ENCODE results near the gene CFAP74.

CFAP74 gene

DNA sequence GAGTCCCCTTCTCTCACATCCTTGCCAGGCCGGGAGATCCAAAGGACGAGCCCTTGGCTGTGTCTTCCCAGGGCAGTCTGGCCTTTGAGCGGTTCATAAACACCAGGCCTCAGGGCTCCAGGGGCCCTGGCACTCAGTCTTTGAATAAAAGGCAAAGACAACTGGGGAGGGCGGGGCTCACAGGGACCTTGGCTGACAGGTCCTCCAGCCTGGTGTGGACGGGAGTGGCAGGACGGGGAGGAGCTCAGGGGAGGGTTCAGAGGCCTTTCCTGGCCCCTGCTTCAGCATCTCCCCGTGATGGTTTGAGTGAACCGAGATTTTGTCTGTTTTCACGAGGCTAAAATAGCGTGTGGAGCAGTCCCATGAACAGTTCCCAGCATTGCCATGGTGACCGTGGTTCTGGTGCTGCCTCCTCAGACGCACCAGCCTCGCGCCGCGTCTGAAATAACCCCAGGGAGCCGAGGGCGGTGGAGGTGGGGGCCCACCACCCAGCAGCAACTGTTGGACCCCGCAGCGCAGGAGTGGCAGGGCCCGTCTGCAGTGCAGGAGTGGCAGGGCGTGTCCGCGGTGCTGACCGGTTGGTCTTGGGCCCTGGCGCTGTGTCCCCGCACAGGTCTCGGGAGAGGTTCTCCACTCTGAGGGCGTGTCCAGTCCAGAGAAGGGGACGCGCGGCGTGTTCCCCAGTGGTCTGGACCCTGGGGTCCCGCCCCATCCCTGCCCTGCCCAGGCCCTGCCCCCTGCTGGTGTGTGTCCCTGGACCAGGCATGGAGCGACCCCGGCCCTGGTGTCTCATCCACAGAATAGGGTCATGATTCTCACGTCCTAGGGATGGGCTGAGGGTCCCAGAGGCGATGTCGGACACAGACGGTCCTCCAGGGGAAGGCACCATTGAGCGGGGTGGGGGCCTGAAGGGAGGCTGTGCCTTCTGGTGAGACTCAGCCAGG lies 39.5 kb upstream of the CFAP74 start:
- H3K36me3 Mint-ChIP-seq (ENCODE audit: low read depth) = no peaks in the 10 kb centered on the region
- TF ChIP-seq, protein P1, sequence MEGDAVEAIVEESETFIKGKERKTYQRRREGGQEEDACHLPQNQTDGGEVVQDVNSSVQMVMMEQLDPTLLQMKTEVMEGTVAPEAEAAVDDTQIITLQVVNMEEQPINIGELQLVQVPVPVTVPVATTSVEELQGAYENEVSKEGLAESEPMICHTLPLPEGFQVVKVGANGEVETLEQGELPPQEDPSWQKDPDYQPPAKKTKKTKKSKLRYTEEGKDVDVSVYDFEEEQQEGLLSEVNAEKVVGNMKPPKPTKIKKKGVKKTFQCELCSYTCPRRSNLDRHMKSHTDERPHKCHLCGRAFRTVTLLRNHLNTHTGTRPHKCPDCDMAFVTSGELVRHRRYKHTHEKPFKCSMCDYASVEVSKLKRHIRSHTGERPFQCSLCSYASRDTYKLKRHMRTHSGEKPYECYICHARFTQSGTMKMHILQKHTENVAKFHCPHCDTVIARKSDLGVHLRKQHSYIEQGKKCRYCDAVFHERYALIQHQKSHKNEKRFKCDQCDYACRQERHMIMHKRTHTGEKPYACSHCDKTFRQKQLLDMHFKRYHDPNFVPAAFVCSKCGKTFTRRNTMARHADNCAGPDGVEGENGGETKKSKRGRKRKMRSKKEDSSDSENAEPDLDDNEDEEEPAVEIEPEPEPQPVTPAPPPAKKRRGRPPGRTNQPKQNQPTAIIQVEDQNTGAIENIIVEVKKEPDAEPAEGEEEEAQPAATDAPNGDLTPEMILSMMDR (IDR thresholded peaks at IDR 0.05; ENCODE audit: unreplicated experiment in 3 of 3) = no peak
- no peak overlapping the region for H3K4me3 Mint-ChIP-seq
- H3K27me3 Mint-ChIP-seq (ENCODE audit: low read depth) = peaks cover 42% of the 10 kb centered on the region
- no peaks in the 10 kb centered on the region for H3K9me3 Mint-ChIP-seq
- H3K4me1 Mint-ChIP-seq = peaks cover 9% of the 10 kb centered on the region
- H3K27ac Mint-ChIP-seq = no peak overlapping the region

DNA sequence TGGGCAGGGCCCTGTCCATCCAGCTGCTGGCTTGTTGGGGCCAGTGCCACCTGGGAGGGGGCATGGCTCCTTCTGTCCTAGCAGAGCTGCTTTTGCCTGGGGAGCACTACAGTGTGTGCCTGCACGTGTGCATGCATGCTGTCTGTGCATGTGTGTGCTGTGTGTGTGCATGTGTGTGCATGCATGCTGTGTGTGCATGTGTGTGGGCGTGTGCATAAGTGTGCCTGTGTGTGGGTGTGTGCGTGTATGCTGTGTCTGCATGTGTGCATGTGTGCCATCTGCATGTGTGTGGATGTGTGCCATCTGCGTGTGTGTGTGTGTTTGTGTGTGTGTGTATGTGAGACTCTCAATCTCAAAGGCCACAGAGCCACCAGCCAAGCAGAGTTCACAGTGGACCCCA lies 38.3 kb upstream of the CFAP74 start:
- TF ChIP-seq, protein P1 (IDR thresholded peaks at IDR 0.05; ENCODE audit: unreplicated experiment in 3 of 3) = no peak
- H3K36me3 Mint-ChIP-seq (ENCODE audit: low read depth) = no peaks in the 10 kb centered on the region
- no peak overlapping the region for H3K27ac Mint-ChIP-seq
- H3K27me3 Mint-ChIP-seq (ENCODE audit: low read depth) = peaks cover 34% of the 10 kb centered on the region
- H3K9me3 Mint-ChIP-seq = no peaks in the 10 kb centered on the region
- peaks cover 9% of the 10 kb centered on the region for H3K4me1 Mint-ChIP-seq
- H3K4me3 Mint-ChIP-seq = no peak overlapping the region

DNA sequence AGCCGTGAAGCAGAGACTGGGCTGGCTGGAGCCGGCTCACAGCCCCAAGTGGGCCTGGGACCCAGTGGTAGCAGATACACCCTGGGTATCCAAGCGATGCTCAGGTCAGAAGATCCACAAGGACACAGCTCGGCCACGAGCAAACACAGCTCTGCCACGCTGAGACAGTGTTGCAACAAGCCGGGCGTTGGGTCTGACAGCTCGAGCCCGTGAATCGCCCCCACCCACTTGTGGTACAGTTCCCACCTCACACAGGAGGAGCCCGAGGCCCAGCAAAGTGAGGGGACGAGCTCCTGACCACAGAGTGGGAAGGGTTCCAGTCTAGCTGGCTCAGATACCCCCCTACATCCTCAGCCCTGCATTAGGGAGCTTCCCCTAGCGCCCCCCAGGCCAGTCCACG lies 37.7 kb upstream of the CFAP74 start:
- Mint-ChIP-seq H3K27me3 (ENCODE audit: low read depth) (peaks cover 30% of the 10 kb centered on the region), H3K4me3 (no peak overlapping the region), H3K4me1 (peaks cover 9% of the 10 kb centered on the region), H3K27ac (no peak overlapping the region), H3K36me3 (ENCODE audit: low read depth) (no peaks in the 10 kb centered on the region), H3K9me3 (no peaks in the 10 kb centered on the region)
- TF ChIP-seq, protein P1 (IDR thresholded peaks at IDR 0.05; ENCODE audit: unreplicated experiment in 3 of 3) = no peak

DNA sequence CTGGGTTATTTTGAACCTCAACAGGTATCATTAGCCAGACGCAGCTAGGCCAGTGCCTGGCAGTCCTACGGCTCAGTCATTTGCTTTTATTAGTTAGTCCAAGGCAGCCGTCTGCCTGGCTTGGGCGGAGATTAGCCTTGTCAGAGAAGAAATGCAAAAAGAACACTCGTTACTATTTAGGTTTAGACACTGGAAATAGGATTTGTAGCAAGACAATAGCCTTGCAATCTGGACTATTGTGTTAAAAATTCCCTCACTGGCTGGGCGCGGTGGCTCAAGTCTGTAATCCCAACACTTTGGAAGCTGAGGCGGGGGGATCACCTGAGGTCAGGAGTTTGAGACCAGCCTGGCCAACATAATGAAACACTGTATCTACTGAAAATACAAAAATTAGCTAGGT lies 35.7 kb upstream of the CFAP74 start:
- TF ChIP-seq, protein P1 (IDR thresholded peaks at IDR 0.05; ENCODE audit: unreplicated experiment in 3 of 3) = no peak
- Mint-ChIP-seq H3K9me3 (no peaks in the 10 kb centered on the region), H3K4me1 (no peaks in the 10 kb centered on the region), H3K36me3 (ENCODE audit: low read depth) (no peaks in the 10 kb centered on the region), H3K27ac (no peak overlapping the region), H3K27me3 (ENCODE audit: low read depth) (peaks cover 20% of the 10 kb centered on the region), H3K4me3 (peak overlapping the region in 1 of 3 experiments; percentile 28)

DNA sequence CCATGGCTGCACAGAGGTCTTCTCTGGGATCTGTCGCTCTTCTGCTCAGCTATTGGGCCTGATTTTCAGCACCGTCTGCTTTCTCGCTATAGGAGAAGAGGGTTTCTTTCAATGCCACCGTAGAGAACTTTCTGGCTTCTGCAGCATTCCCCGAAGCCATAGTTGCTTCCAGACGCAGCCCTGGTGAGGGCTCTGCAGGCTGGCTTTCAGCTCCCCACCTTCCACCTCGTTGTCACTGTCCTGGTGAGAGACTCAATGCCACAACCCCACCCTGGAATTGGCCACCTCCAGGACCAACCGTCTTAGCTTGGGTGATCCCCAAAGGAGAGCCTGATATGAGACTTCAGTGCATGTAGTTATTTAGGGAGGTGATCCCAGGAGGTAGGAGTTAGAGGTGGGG lies 34.6 kb upstream of the CFAP74 start:
- Mint-ChIP-seq H3K36me3 (ENCODE audit: low read depth) (no peaks in the 10 kb centered on the region), H3K4me1 (no peaks in the 10 kb centered on the region), H3K9me3 (no peaks in the 10 kb centered on the region), H3K27me3 (ENCODE audit: low read depth) (peaks cover 17% of the 10 kb centered on the region), H3K27ac (no peak overlapping the region), H3K4me3 (no peak overlapping the region)
- TF ChIP-seq, protein P1 (IDR thresholded peaks at IDR 0.05; ENCODE audit: unreplicated experiment in 3 of 3) = no peak
